ENCODE measurements around the gene ARPC2.

Gene ARPC2

DNA sequence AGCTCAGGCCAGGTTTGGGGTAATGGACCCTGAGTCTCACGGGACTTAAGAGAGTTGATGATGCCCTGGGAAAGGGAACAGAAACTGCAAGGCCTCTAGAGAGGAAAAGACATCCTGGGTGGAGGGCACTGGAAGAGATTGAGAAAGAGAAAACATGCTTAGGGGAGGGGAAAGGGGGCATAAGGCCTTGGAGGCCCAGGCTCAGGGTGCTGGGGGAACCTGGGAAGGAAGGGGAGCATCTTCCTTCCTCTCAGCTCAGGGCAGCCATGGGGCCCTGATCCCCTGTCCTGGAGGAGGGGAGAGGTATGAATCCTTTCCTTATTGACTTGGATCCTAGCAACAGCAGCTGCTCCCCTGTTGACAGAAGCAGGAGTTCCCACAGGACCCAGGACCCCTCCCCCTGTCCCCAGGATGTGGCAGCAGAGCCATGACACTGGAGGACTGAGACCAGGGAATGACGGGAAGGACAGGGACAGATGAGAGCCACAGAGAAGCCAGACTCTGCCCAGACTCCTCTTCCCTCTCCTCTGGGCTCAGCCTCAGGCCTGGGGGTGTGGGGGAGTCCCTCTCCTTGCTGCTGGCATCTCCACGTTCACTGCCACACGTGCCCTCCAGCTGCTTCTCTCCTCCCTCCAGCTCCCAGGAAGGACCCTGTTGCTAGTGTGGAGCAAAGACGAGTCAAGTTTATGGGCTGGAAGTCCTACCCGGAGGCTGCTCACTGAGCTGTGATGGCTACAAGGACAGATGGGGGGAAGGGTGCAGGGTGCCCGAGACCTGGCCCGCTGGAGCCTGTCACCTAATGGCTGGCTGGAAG, 44.6 kb downstream of the ARPC2 start:
- peak overlapping the region; percentile 12; the same call in 1 of the 2 replicates for H3K27ac ChIP-seq
- DNase-seq, result peak; percentile 48
- H3K36me3 ChIP-seq, result peaks cover 21% of the 10 kb centered on the region
- H3K9me3 ChIP-seq (ENCODE audit: severe bottlenecking), result no peaks in the 10 kb centered on the region
- no peak overlapping the region for H3K4me3 ChIP-seq (ENCODE audit: low read depth, low read length)
- TF ChIP-seq, protein P1, sequence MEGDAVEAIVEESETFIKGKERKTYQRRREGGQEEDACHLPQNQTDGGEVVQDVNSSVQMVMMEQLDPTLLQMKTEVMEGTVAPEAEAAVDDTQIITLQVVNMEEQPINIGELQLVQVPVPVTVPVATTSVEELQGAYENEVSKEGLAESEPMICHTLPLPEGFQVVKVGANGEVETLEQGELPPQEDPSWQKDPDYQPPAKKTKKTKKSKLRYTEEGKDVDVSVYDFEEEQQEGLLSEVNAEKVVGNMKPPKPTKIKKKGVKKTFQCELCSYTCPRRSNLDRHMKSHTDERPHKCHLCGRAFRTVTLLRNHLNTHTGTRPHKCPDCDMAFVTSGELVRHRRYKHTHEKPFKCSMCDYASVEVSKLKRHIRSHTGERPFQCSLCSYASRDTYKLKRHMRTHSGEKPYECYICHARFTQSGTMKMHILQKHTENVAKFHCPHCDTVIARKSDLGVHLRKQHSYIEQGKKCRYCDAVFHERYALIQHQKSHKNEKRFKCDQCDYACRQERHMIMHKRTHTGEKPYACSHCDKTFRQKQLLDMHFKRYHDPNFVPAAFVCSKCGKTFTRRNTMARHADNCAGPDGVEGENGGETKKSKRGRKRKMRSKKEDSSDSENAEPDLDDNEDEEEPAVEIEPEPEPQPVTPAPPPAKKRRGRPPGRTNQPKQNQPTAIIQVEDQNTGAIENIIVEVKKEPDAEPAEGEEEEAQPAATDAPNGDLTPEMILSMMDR (IDR thresholded peaks at IDR 0.05; ENCODE audit: low read depth, low read length), result no peak
- no peaks in the 10 kb centered on the region for H3K27me3 ChIP-seq (ENCODE audit: insufficient read depth, low read depth, severe bottlenecking)

DNA sequence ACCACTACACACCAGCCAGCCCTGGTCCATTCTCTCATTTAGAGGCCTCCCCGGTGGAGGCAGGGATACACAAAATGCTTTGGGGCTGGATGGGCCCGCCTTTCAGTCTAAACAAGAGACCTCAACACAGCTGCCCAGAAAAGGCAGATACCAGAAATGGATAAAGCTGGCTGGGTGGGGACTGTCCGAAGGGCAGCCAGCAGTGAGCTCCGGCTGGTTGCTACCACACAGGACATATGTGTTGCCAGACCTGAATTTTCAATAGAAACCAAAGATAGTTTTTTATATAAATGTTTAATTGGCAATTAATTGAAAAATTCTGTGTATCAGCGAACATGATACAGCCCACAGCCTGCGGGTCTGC, 45.2 kb downstream of the ARPC2 start:
- TF ChIP-seq, protein P1 (IDR thresholded peaks at IDR 0.05; ENCODE audit: low read depth, low read length), result no peak
- H3K27ac ChIP-seq, result peak overlapping the region; percentile 12; the same call in 1 of the 2 replicates
- H3K36me3 ChIP-seq, result peaks cover 27% of the 10 kb centered on the region
- H3K27me3 ChIP-seq (ENCODE audit: insufficient read depth, low read depth, severe bottlenecking), result no peaks in the 10 kb centered on the region
- no peaks in the 10 kb centered on the region for H3K9me3 ChIP-seq (ENCODE audit: severe bottlenecking)
- no peak for DNase-seq
- no peak overlapping the region for H3K4me3 ChIP-seq (ENCODE audit: low read depth, low read length)

DNA sequence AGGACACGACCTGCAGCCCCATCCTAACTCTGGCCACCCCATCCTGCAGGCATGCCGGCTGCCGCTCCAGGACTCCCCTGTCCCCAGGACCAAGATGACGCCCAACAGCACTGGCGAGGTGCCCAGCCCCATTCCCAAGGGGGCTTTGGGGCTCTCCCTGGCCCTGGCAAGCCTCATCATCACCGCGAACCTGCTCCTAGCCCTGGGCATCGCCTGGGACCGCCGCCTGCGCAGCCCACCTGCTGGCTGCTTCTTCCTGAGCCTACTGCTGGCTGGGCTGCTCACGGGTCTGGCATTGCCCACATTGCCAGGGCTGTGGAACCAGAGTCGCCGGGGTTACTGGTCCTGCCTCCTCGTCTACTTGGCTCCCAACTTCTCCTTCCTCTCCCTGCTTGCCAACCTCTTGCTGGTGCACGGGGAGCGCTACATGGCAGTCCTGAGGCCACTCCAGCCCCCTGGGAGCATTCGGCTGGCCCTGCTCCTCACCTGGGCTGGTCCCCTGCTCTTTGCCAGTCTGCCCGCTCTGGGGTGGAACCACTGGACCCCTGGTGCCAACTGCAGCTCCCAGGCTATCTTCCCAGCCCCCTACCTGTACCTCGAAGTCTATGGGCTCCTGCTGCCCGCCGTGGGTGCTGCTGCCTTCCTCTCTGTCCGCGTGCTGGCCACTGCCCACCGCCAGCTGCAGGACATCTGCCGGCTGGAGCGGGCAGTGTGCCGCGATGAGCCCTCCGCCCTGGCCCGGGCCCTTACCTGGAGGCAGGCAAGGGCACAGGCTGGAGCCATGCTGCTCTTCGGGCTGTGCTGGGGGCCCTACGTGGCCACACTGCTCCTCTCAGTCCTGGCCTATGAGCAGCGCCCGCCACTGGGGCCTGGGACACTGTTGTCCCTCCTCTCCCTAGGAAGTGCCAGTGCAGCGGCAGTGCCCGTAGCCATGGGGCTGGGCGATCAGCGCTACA, 45.9 kb downstream of the ARPC2 start:
- Histone ChIP-seq H3K27ac (no peak overlapping the region), H3K4me3 (ENCODE audit: low read depth, low read length) (no peak overlapping the region), H3K9me3 (ENCODE audit: severe bottlenecking) (no peaks in the 10 kb centered on the region), H3K27me3 (ENCODE audit: insufficient read depth, low read depth, severe bottlenecking) (no peaks in the 10 kb centered on the region), H3K36me3 (peaks cover 32% of the 10 kb centered on the region)
- TF ChIP-seq, protein P1 (IDR thresholded peaks at IDR 0.05; ENCODE audit: low read depth, low read length), result no peak
- no peak for DNase-seq

DNA sequence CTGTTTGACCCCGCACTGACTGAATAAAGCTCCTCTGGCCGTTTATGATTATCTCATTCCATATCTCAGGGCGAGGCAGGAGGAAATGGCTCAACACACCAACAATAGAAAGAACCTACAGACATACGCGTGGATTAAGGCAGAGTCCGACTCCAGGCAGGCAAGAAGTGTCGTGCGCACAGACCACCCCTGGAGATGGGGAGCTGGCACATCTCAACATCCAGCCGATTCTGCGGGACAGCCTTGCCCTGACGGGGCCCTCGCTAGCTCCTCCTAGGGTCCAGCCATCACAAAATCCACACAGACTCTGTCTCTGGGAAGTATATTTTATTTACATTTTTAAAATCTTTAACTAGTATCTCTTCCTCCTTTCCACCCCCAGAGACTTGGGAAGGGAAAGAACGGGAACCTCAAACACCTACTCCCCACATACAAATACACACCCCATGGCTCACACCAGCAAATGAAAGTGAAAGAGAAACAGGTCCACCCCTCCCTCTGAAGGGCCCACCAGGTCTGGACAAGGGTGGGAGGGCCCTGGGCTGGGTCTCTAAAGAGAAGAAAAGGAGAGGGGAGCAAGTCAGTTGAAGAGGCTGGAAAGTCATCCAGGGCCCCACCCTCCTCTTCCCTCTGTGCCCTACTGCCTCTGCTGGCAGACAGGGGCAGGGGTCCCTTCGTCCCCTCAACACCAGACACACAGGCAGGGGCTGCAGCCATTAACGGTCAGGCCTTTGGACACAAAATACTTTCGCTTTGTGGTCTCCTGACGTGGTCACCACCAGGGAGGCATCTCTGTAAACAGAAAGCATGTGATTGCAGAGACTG, 47.0 kb downstream of the ARPC2 start:
- H3K27ac ChIP-seq, result no peak overlapping the region

More for the DNA sequence above, 47.0 kb downstream of the ARPC2 start:
- Histone ChIP-seq H3K36me3 (peaks cover 35% of the 10 kb centered on the region), H3K27me3 (ENCODE audit: insufficient read depth, low read depth, severe bottlenecking) (no peaks in the 10 kb centered on the region), H3K4me3 (ENCODE audit: low read depth, low read length) (no peak overlapping the region), H3K9me3 (ENCODE audit: severe bottlenecking) (no peaks in the 10 kb centered on the region)
- TF ChIP-seq, protein P1 (IDR thresholded peaks at IDR 0.05; ENCODE audit: low read depth, low read length), result no peak
- no peak for DNase-seq
